ENCODE data around the gene TP53I3.

The TP53I3 gene

DNA sequence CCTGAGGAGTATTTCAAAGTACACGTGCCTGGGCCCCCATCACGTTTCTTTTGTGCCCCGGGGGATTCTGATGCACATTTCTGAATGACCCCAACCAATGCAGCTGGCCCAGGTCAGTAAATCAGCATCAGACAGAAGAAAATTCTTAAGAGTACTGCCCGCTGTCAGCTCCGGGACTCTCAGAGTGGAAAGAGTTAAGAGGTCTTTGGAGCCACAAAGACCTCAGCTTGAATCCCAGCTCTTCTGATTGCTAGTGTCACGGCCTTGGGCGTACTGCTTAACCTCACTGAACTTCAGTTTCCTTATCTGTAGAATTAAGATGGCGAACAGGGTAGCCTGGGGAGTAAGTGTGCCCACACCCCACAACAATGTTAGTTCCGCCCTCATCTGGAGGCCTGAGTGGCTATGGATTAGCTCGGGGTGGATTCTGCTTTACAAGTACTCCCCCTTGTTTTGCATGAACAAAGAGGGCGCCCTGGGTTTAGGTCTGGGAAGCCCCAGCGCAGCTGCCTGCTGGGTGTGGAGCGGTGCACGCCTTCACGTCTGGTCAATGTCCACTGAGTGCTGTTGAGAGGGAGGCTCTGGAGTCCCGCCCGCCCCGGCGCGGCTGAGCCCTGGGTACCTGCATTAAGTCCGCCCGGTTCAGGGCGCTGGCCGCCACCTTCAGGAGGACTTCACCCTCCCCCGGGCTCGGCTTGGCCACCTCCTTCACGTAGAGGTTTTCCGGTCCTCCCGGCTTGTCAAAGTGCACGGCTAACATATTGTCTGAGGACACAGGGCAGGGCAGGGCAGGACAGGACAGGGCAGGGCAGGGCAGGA, 858 bp downstream of the TP53I3 start:
- intact Hi-C loops (cut with micrococcal nuclease), result loop anchor here (1.0 to 2.0 kb wide), 4 partner anchors 7 to 257 kb away; partner anchors contain the start of genes FAM228B, PFN4, SF3B6 and WDCP
- Mint-ChIP-seq H3K4me3 (peak overlapping the region; percentile 78), H3K9me3 (no peaks in the 10 kb centered on the region), H3K27me3 (no peaks in the 10 kb centered on the region), H3K36me3 (ENCODE audit: low read depth) (peaks cover 69% of the 10 kb centered on the region), H3K4me1 (ENCODE audit: low read depth) (peaks cover 36% of the 10 kb centered on the region), H3K27ac (peak overlapping the region; percentile 88)

DNA sequence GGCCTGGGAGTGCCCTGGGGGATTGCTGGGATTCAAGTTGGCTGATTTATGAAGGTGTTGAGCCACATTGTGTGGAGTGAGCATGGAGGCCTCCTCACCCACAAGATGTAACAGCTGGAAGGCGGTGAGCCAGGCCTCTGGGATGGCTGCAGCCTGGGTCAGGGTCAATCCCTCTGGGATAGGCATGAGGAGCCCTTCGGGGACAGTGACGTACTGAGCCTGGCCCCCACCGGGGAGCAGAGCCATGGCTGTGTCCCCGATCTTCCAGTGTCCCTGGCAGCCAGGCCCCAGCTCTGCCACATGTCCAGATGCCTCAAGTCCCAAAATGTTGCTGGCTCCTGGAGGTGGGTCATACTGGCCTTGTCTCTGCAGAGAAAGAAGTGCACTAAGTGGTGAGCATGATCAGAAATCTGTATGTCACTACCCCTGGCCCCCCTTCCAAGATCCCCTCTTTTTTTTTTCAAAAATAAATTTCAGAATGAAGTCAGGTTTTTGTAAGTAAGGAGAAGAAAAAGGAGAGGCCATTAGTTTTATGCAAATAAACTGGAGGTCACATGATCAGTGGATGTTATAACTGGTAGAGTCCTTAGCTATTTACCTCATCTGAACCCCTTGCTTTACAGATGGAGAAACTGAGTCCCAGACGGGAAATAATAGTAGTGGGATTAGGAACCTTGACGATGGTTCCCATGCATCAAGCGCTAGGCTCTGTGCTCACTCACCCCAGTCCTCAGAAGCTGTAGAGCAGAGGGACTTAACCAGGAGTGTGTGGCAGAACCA, 1.7 kb downstream of the TP53I3 start:
- no peaks in the 10 kb centered on the region for H3K27me3 Mint-ChIP-seq
- H3K4me3 Mint-ChIP-seq, result peak overlapping the region; percentile 78
- H3K4me1 Mint-ChIP-seq (ENCODE audit: low read depth), result peaks cover 38% of the 10 kb centered on the region
- intact Hi-C loops (cut with micrococcal nuclease), result no loop called here
- peak overlapping the region; percentile 88 for H3K27ac Mint-ChIP-seq
- peaks cover 61% of the 10 kb centered on the region for H3K36me3 Mint-ChIP-seq (ENCODE audit: low read depth)
- no peaks in the 10 kb centered on the region for H3K9me3 Mint-ChIP-seq

DNA sequence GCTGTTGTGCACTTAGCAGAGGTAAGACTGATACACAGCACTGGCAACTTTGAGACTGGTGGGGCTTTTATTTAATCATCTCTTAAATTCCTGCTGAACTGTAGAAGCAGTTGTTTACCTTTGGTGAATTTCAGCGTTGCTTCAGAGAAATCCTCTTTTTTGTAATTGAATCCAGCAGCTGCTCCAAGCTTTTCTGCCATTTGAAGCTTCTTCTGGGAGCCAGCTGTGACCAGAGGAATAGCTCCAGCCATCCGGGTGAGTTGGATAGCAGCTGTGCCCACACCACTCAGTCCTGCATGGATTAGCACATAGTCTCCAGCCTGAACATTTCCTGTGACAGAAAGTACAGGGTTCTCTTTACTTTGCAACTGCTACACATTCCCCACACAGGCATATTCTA, 3.9 kb downstream of the TP53I3 start:
- intact Hi-C loops (cut with micrococcal nuclease), result no loop called here
- Mint-ChIP-seq H3K36me3 (ENCODE audit: low read depth) (peaks cover 67% of the 10 kb centered on the region), H3K9me3 (no peaks in the 10 kb centered on the region), H3K4me1 (ENCODE audit: low read depth) (peaks cover 47% of the 10 kb centered on the region), H3K27me3 (no peaks in the 10 kb centered on the region), H3K4me3 (no peak overlapping the region), H3K27ac (no peak overlapping the region)

DNA sequence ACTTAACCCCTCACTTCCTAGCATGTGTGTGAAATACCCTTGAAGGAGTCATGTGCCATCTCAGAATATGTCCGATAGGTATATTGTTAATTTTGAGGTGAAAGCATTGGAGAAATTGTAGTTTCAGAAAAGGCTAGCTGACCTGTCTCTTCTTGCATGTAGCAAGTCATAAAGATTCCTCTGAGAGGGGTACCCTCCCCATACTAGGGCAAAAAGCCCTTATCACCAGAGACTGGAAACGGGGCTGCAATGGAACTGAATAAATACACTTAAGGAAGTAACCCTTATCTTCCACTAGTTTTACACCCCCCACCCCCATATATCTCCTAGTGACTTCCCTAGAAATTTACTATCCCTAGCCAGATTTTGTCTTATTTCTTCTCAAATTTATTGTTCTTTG, 6.8 kb downstream of the TP53I3 start:
- peaks cover 43% of the 10 kb centered on the region for H3K4me1 Mint-ChIP-seq (ENCODE audit: low read depth)
- H3K27ac Mint-ChIP-seq, result peak overlapping the region; percentile 97
- peaks cover 80% of the 10 kb centered on the region for H3K36me3 Mint-ChIP-seq (ENCODE audit: low read depth)
- intact Hi-C loops (cut with micrococcal nuclease), result no loop called here
- H3K27me3 Mint-ChIP-seq, result no peaks in the 10 kb centered on the region
- H3K9me3 Mint-ChIP-seq, result no peaks in the 10 kb centered on the region
- H3K4me3 Mint-ChIP-seq, result peak overlapping the region; percentile 98

DNA sequence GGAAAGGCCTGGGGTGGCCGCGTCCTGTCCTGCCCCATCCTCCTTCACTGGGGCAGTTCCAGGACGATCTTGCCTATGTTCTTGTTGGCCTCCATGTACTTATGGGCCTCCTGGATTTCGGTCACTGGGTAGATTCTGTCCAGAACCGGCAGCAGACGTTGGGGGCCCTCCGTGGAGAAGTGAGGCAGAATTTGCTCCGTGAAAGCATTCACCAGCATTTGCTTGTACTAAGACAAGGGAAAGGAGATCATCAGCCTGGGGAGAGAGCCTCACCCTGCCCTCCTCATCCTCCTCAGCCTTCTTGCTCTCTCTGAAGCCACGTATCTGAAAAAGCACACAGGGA, 7.1 kb downstream of the TP53I3 start:
- Mint-ChIP-seq H3K27me3 (no peaks in the 10 kb centered on the region), H3K9me3 (no peaks in the 10 kb centered on the region), H3K4me3 (peak overlapping the region; percentile 98), H3K27ac (peak overlapping the region; percentile 97), H3K36me3 (ENCODE audit: low read depth) (peaks cover 80% of the 10 kb centered on the region), H3K4me1 (ENCODE audit: low read depth) (peaks cover 40% of the 10 kb centered on the region)
- intact Hi-C loops (cut with micrococcal nuclease), result no loop called here

DNA sequence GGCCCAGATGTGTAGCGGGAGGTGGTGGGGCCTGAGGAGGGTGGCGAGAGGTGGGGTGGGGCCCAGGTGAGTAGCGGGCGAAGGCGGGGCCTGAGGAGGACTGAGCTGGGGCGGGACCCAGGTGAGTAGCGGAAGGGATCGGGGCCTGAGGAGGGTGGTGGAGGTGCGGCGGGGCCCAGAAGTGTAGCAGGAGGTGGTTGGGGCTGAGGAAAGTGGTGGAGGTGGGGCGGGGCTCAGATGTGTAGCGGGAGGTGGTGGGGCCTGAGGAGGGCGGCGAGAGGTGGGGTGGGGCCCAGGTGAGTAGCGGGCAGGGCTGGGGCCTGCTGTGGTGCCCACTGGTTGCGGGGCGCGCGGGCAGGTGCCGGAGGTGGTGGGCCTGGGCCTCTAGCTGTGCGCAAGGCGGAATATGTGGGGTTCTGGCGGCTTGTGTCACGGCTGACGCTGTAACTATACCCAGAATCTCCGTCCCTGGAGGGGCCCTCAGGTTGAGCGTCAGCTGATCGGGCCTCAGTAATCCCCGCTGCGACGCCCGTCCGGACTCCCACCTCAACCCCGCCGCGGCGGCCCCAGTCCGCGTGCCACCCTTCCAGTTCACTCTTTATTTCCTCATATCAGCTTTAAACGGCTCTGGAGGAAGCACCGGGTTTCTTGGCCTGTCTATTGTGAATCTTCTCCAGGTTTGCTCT, 7.6 kb downstream of the TP53I3 start:
- peak overlapping the region; percentile 97 for H3K27ac Mint-ChIP-seq
- peak overlapping the region; percentile 98 for H3K4me3 Mint-ChIP-seq
- H3K4me1 Mint-ChIP-seq (ENCODE audit: low read depth), result peaks cover 35% of the 10 kb centered on the region
- H3K36me3 Mint-ChIP-seq (ENCODE audit: low read depth), result peaks cover 80% of the 10 kb centered on the region
- intact Hi-C loops (cut with micrococcal nuclease), result loop anchor here (1.0 kb wide), 3 partner anchors 7 to 150 kb away; partner anchors contain the start of genes ATAD2B, TP53I3 and WDCP
- H3K27me3 Mint-ChIP-seq, result no peaks in the 10 kb centered on the region
- no peaks in the 10 kb centered on the region for H3K9me3 Mint-ChIP-seq

DNA sequence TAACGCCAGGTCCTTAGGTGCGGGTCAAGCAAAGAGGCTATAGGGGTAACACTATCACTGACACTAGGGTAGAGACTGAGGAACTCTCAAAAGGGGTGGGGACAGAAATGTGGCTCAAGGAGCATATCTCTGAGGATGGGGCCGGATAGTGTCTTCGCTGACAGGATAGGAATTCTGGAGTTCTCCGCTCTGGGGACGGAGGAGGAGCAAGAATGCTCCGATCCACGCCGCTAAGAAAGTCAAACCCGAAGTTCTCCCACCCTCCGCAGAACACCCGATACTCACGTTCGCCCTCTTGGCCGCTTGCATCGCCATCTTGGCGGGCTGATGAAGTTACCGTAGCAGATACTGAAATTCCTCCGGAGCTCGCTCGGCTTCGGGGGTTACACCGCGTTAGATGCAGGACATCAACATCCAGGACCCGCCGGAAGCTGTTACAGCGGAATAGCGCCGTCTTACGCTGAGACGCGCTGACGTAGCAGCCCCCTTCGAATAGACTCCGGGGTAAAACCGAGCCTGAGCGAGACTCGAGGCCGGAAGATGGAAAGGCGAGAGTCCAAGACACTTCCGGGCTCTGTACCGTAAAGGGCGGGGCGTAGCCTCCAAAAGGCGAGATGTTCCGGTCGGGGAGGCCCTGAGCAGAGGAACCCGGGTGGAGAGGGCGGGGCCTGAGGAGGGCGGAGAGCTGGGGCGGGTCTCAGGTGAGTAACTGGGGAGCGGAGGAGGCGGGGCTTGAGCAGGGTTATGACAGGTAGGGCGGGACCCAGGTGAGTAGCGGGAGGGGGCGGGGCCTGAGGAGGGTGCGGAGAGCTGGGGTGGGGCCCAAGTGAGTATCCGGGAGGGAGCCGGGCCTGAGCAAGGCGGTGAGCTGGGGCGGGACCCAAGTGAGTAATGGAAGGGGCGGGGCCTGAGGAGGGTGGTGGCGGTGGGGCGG, 8.5 kb downstream of the TP53I3 start, which contains the start of gene SF3B6:
Gene SF3B6 (minus strand): TSS at position 412 of the 934 bp plus-strand sequence. CDS start 97 bp downstream, at position 315.
- H3K4me3 Mint-ChIP-seq, result peak within 1 kb of the TSS; percentile 98
- peaks cover 27% of the 10 kb centered on the region for H3K4me1 Mint-ChIP-seq (ENCODE audit: low read depth)
- no peaks in the 10 kb centered on the region for H3K9me3 Mint-ChIP-seq
- H3K27me3 Mint-ChIP-seq, result no peaks in the 10 kb centered on the region
- peaks cover 80% of the 10 kb centered on the region for H3K36me3 Mint-ChIP-seq (ENCODE audit: low read depth)
- peak within 1 kb of the TSS; percentile 97 for H3K27ac Mint-ChIP-seq
- intact Hi-C loops (cut with micrococcal nuclease), result loop anchor here (1.0 kb wide), 3 partner anchors 8 to 149 kb away; partner anchors contain the start of genes ATAD2B, TP53I3 and WDCP

DNA sequence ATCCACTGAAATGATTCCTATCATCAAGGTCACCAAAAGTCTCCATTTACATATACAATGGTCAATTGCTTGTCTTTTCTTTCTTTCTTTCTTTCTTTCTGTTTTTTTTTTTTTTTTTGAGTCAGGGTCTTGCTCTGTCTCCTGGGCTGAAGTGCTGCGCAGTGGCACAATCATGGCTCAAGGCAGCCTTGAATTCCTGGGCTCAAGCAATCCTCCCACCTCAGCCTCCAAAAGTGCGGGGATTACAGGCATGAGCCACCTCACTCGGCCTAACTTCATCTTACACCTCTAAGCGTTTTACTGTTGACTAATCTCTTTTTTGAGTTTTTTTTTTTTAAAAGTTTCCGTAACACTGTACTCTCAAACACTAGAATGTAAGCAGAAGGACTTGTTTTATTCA, 9.4 kb downstream of the TP53I3 start:
- peak overlapping the region; percentile 98 for H3K4me3 Mint-ChIP-seq
- H3K36me3 Mint-ChIP-seq (ENCODE audit: low read depth), result peaks cover 72% of the 10 kb centered on the region
- intact Hi-C loops (cut with micrococcal nuclease), result no loop called here
- H3K27me3 Mint-ChIP-seq, result no peaks in the 10 kb centered on the region
- no peaks in the 10 kb centered on the region for H3K9me3 Mint-ChIP-seq
- peak overlapping the region; percentile 97 for H3K27ac Mint-ChIP-seq
- peaks cover 24% of the 10 kb centered on the region for H3K4me1 Mint-ChIP-seq (ENCODE audit: low read depth)

DNA sequence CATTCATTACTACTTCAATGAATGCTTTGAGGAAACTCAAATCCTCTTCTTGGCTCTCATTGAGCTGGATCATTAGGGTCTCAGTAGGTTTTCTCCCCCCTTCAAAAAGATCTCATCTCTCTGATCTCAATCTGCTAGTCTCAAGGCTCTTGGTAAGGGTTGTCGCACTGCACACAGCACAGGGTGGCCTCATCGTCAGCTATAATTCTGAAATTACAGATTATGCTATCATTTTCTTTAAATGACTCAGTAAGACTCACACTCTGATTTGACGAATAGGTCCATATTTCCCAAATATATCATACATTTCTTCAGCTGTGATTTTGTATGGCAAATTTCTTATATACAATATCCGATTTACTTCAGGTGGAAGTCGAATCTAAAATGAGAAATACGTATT, 10.8 kb downstream of the TP53I3 start:
- peaks cover 38% of the 10 kb centered on the region for H3K4me1 Mint-ChIP-seq (ENCODE audit: low read depth)
- no peak overlapping the region for H3K27ac Mint-ChIP-seq
- intact Hi-C loops (cut with micrococcal nuclease), result no loop called here

DNA sequence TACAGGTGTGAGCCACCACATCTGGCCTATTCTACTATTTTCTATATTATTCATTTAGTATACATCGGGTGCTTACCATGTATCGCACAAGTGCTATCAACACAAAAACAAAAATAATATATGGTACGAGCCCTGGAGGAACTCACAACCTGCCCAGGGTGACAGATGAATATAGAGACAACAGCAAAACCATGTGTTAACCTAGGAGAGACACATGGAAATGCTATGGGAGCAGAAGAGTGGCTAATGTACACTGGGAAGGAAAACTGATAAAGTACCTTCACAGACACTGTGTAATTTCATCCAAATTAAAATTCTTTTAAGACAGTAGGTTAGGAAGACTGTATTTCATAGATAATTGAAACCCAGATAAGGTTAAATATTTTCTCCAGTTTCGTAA, 12.4 kb downstream of the TP53I3 start:
- intact Hi-C loops (cut with micrococcal nuclease), result no loop called here
- no peak overlapping the region for H3K27ac Mint-ChIP-seq
- H3K36me3 Mint-ChIP-seq (ENCODE audit: low read depth), result peaks cover 81% of the 10 kb centered on the region
- H3K4me3 Mint-ChIP-seq, result no peak overlapping the region
- H3K4me1 Mint-ChIP-seq (ENCODE audit: low read depth), result peaks cover 30% of the 10 kb centered on the region
- H3K27me3 Mint-ChIP-seq, result no peaks in the 10 kb centered on the region
- no peaks in the 10 kb centered on the region for H3K9me3 Mint-ChIP-seq

More for the DNA sequence above, 10.8 kb downstream of the TP53I3 start:
- no peaks in the 10 kb centered on the region for H3K9me3 Mint-ChIP-seq
- no peak overlapping the region for H3K4me3 Mint-ChIP-seq
- peaks cover 73% of the 10 kb centered on the region for H3K36me3 Mint-ChIP-seq (ENCODE audit: low read depth)
- no peaks in the 10 kb centered on the region for H3K27me3 Mint-ChIP-seq

DNA sequence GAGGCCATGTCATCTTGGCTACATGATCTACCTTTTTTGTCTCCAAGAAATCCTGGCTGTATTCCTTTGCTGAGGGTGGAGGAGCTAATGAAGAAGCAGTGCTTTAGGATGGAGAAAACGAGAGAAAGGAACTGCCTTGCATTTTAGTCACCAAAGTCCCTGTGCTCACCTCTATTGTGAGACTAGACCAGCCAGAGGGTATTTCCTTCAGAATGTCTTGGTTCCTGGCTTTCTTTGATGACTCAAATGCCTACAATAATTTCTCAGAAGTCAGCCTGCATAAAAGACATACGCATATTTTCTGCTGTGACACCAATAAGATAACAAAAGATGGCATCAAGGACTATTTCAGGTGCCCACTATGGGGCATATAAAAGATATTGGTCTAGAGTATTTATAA, 19.3 kb downstream of the TP53I3 start:
- H3K4me1 Mint-ChIP-seq (ENCODE audit: low read depth), result peaks cover 15% of the 10 kb centered on the region
- intact Hi-C loops (cut with micrococcal nuclease), result no loop called here
- no peaks in the 10 kb centered on the region for H3K9me3 Mint-ChIP-seq
- no peak overlapping the region for H3K27ac Mint-ChIP-seq
- H3K36me3 Mint-ChIP-seq (ENCODE audit: low read depth), result peaks cover 41% of the 10 kb centered on the region
- no peaks in the 10 kb centered on the region for H3K27me3 Mint-ChIP-seq
- H3K4me3 Mint-ChIP-seq, result no peak overlapping the region

DNA sequence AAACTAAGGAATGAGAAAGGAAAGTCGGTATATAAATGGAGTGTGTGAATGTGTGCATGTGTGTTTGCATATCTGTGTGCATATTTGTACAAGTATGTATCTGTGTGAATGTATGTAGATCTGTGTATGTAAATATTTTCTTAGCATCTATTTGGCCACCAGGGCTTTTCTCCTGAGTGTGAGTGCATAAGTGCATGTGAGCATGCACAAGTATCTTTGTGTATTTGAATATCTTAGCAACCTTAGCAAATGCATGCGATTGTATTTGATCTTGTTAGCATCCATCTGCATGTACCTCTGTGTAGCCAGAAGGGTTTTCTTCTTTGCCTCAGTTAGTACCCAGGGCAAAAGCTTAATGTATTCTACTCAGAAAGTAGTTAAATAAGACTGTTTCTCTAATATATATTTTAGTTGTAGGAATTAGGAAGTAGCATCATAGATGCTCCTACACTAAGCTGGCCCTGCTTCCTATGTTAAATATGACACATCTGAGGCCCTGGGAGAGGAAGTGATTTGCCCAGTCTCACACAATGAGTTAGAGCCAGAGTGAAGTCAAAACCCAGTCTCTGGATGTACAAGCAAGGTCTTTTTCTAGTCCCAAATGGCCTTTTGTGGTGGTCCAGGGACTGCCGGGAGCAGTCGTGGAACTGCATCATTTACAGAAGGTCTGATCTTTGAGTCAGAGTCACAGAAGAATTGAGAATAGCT, 25.9 kb downstream of the TP53I3 start:
- Mint-ChIP-seq H3K36me3 (ENCODE audit: low read depth) (no peaks in the 10 kb centered on the region), H3K4me3 (no peak overlapping the region), H3K27me3 (no peaks in the 10 kb centered on the region), H3K4me1 (ENCODE audit: low read depth) (peaks cover 5% of the 10 kb centered on the region), H3K27ac (no peak overlapping the region), H3K9me3 (no peaks in the 10 kb centered on the region)
- intact Hi-C loops (cut with micrococcal nuclease), result no loop called here

Data from dendritic cell treated with granulocyte-macrophage colony-stimulating factor and Interleukin-4, amounts not matched to agents 40 ng/mL and 50 ng/mL, for 4 days (primary cell).